ENCODE data around the gene RTN4. TPM values are rescaled to one million over a fixed set of nuclear protein-coding genes. Genes with fewer than 3 reads are reported as not detected.
A peak's percentile ranks its signal among the peaks of the same experiment; 100 is the strongest.

RTN4 gene
- total RNA-seq, 4 donors from 2014 or later, result 216 to 304 (median 228) TPM

DNA sequence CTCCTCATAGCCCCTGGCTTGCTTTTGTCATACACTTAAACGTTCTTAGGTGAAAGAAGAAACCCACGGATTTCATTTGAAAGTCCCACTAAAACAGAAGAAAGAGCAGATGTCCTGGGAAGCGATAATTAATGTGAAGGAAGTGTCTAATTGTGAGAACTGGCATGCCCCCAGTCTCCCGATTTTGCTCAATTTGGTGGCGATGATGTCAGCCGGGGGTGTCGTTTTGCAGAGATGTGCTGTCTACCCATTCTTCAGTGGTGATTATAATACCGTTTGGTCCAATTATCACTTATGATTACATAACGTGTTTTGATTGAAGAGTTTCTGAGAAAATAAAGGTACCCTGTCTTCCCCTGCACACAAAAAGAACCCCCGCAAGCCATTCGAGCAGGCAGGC is 103.1 kb downstream of the RTN4 start:
- 75 to 79% methylated on average over 10 to 11 of the region's 11 CpGs for WGBS, 2 donors (ENCODE audit: low coverage in 1 of 2)
- no peak overlapping the region for H3K4me3 ChIP-seq

DNA sequence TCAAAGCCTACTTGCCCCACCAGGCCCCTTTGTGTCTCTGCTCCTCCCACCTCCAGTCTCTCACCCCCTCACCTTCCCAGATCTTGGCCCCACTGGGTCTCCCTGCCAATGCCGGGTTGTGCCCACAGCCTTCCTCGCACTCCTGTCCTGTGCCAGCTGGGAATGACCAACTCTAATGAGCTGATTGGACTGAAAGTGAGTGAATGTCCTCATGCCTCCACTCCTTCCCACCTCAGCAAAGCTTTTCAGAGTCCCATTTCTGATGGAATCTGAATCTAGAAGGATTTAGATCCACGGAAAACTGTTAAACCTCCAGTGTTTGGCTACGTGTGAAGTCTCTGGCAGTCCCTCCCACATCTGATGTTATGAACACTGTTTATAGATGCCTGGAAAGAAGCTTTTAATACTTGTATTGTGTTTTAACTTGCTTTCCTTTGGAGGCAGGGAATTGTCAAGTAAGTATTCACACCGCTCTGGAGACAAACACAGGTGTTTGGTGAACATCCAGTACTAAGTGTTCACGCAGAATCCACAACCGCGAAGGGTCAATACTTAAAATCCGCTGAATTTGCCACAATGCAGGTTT is 103.9 kb downstream of the RTN4 start:
- Histone ChIP-seq H3K4me3 (no peak overlapping the region), H3K27me3 (no peaks in the 10 kb centered on the region), H3K9me3 (no peaks in the 10 kb centered on the region), H3K27ac (peak overlapping the region in 3 of 4 donors; percentile 27 to 67 (median 64)), H3K36me3 (no peaks in the 10 kb centered on the region), H3K4me1 (peaks cover 0 to 14% (median 3%) of the 10 kb centered on the region in 3 donors)
- no peak for ATAC-seq
- WGBS, 2 donors (ENCODE audit: low coverage in 1 of 2), result 81 to 90% methylated on average over 7 of the region's 9 CpGs
- no peak for TF ChIP-seq EP300 (IDR thresholded peaks at IDR 0.05)
- no peak for TF ChIP-seq POLR2AphosphoS5 (IDR thresholded peaks at IDR 0.05)
- TF ChIP-seq POLR2A (IDR thresholded peaks at IDR 0.05), result no peak
- TF ChIP-seq, protein P1, sequence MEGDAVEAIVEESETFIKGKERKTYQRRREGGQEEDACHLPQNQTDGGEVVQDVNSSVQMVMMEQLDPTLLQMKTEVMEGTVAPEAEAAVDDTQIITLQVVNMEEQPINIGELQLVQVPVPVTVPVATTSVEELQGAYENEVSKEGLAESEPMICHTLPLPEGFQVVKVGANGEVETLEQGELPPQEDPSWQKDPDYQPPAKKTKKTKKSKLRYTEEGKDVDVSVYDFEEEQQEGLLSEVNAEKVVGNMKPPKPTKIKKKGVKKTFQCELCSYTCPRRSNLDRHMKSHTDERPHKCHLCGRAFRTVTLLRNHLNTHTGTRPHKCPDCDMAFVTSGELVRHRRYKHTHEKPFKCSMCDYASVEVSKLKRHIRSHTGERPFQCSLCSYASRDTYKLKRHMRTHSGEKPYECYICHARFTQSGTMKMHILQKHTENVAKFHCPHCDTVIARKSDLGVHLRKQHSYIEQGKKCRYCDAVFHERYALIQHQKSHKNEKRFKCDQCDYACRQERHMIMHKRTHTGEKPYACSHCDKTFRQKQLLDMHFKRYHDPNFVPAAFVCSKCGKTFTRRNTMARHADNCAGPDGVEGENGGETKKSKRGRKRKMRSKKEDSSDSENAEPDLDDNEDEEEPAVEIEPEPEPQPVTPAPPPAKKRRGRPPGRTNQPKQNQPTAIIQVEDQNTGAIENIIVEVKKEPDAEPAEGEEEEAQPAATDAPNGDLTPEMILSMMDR (IDR thresholded peaks at IDR 0.05), result no peak

More for the DNA sequence above, 103.1 kb downstream of the RTN4 start:
- Histone ChIP-seq H3K27me3 (no peaks in the 10 kb centered on the region), H3K27ac (no peak overlapping the region), H3K9me3 (no peaks in the 10 kb centered on the region), H3K4me1 (peaks cover 0 to 14% (median 3%) of the 10 kb centered on the region in 3 donors), H3K36me3 (no peaks in the 10 kb centered on the region)
- TF ChIP-seq POLR2A (IDR thresholded peaks at IDR 0.05) (no peak), POLR2AphosphoS5 (IDR thresholded peaks at IDR 0.05) (no peak), EP300 (IDR thresholded peaks at IDR 0.05) (no peak)
- TF ChIP-seq, protein P1 (IDR thresholded peaks at IDR 0.05), result no peak
- no peak for ATAC-seq

DNA sequence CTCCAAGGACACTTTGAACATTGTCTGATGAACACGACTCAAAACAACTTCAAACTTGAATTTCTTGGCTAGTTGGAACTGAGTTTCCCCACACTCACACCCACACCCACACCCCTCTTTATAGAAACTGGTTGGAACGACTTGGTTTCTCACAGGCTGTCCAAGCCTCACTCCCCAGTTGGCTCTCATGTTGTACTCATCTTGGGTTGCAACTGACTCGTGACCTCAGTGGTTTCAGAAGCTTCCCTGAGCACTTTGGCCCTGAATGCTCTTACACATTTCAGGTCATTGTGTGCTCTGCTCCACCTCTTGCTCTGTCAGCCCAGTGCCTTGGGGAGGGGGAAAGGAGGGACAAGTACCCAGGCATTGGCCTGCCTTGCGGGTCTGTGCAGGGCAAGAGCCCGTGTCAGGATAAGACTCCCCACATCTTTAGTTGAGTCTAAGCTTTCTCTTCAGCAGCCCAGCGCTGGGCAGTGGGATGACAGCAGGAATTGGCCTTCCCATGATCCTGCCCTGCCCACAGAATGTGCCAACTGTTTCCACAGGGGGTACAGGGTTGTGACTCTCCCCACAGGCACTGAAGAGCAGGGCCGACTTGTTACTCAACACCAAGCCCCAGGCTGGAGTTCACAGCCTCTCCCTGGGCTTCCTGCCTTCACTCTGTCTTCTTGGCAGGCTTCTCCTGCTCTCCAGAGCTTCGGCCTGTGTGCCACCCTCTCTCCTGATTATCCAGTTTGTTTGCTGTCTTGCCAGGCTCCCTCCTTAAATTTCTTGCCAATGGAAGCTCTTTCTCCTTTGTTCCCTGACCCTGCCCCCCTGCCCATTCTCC is 104.6 kb downstream of the RTN4 start:
- Histone ChIP-seq H3K27me3 (no peaks in the 10 kb centered on the region), H3K36me3 (no peaks in the 10 kb centered on the region), H3K4me1 (peaks cover 0 to 14% (median 3%) of the 10 kb centered on the region in 3 donors), H3K4me3 (no peak overlapping the region), H3K9me3 (no peaks in the 10 kb centered on the region), H3K27ac (peak overlapping the region in 3 of 4 donors; percentile 60 to 67 (median 64))
- WGBS, 2 donors (ENCODE audit: low coverage in 1 of 2), result 39 to 45% methylated on average over 4 to 7 of the region's 8 CpGs
- peak; percentile 93 for ATAC-seq
- TF ChIP-seq, protein P1 (IDR thresholded peaks at IDR 0.05), result no peak
- TF ChIP-seq POLR2AphosphoS5 (IDR thresholded peaks at IDR 0.05), result peak; percentile 39

DNA sequence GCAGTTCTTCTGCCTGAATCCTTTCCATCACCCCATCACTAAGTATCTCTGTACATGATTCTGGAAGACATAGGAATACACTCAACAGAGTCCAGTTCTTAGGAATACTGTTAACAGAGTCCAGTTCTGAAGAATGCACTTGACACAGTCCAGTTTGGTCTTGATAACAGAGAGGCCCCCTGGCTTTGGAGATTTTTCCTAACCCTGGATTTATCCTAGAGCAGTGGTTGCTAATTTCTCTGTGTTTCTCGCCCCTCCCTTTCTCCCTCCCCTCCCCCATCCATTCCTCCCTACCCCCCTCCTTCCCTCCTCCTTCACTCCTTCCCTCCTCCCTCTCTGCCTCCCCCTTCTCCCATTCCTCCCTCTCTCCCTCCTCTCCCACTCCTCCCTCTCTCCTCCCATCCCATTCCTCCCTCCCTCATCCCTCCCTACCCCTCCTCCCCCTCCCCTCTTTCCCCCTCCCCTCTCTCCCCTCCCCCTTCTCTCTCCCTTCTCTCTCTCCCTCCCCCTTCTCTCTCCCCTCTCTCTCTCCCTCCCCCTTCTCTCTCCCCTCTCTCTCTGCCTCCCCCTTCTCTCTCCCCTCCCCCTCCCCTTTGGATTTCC is 105.4 kb downstream of the RTN4 start:
- Histone ChIP-seq H3K27ac (peak overlapping the region in 1 of 4 donors; percentile 64), H3K4me3 (no peak overlapping the region), H3K9me3 (no peaks in the 10 kb centered on the region), H3K27me3 (no peaks in the 10 kb centered on the region), H3K4me1 (peaks cover 0 to 14% (median 3%) of the 10 kb centered on the region in 3 donors), H3K36me3 (no peaks in the 10 kb centered on the region)
- no peak for ATAC-seq
- TF ChIP-seq POLR2A (IDR thresholded peaks at IDR 0.05), result no peak
- TF ChIP-seq, protein P1 (IDR thresholded peaks at IDR 0.05), result no peak
- no peak for TF ChIP-seq EP300 (IDR thresholded peaks at IDR 0.05)
- TF ChIP-seq POLR2AphosphoS5 (IDR thresholded peaks at IDR 0.05), result no peak
- 78% methylated on average over 1 of the region's 1 CpG for WGBS, 2 donors (ENCODE audit: low coverage in 1 of 2)

All from gastroesophageal sphincter (tissue), 4 donors.